Pancreas (tissue), 10 donors: ENCODE measurements around the gene TPCN2. TPM values are rescaled to one million over a fixed set of nuclear protein-coding genes. Genes with fewer than 3 reads are reported as not detected.
A peak's percentile ranks its signal among the peaks of the same experiment; 100 is the strongest.

Source experiments
- ATAC-seq, 4 donors: fragments of 200-7000 bp; cut with Tn5 transposase; one replicate each; pipeline versions ENCODE4 v1.8.0 to v1.9.1; 2020; ENCODE audit warnings: mild to moderate bottlenecking in 4 of 4, moderate library complexity in 4 of 4
- DNase-seq, 6 donors: peaks; one replicate each; pipeline ENCODE4 v3.0.0-alpha.2; 2020
- FAIRE-seq: peaks from 2 replicates; lab custom pipeline; 2012; peaks lifted over from hg19 to GRCh38; lab: Jason Lieb, UNC
- H3K27ac ChIP-seq, 4 donors: fragments of 200-600 bp; sonication (generic); 1 replicate in 3 of 4; 2 replicates in 1 of 4; pipeline versions ENCODE4 v1.5.0 to v1.8.0; 2020
- H3K27me3 ChIP-seq, 4 donors: fragments of 200-600 bp; one replicate each; pipeline ENCODE4 v1.8.0; 2021
- H3K36me3 ChIP-seq, 3 donors: fragments of 200-600 bp; sonication (generic) in 1 of 3; one replicate each; pipeline versions ENCODE4 v1.5.0 to v1.8.0; 2020 to 2021
- H3K4me1 ChIP-seq, 3 donors: fragments of 200-600 bp; one replicate each; pipeline ENCODE4 v1.8.0; 2021
- H3K4me3 ChIP-seq, 4 donors: fragments of 200-600 bp; sonication (generic) in 2 of 4; one replicate each; pipeline versions ENCODE4 v1.5.0 to v1.8.0; 2020 to 2021
- H3K9me3 ChIP-seq, 4 donors: fragments of 200-600 bp; one replicate each; pipeline ENCODE4 v1.8.0; 2021
- CTCF ChIP-seq, 4 donors: fragments of 200-600 bp; sonication (generic) in 3 of 4; IDR thresholded peaks; one replicate each; pipeline versions ENCODE4 v1.5.0 to v1.8.0; 2021; ENCODE audit warnings: antibody characterized with exemption in 4 of 4
- WGBS, 2 donors: extraction: QIAGEN DNeasy Blood & Tissue Kit; methylation state at CpG; one replicate each; pipeline ENCODE4 v1.1.7; 2013; 5-methylcytosine and 5-hydroxymethylcytosine counted together
- intact Hi-C, 3 donors: fragments of 100-400 bp; cut with DNase I; formaldehyde crosslinking; loops; one replicate each; pipeline versions ENCODE4 v1.11.1 to v1.14.2; 2022
- microRNA-seq, 2 donors: library from miRNA; unstranded; fragments of <30 nt; microRNA quantifications; one replicate each; pipeline versions ENCODE4 to v1.1.0, GENCODE V29; 2019 to 2020
- polyA plus RNA-seq, 2 donors: library from polyadenylated mRNA; stranded (reverse); fragments of 200-250 nt; gene quantifications; one replicate each; pipeline ENCODE4 v1.2.3, GENCODE V29; 2013
- total RNA-seq, 6 donors: library from RNA; stranded (reverse); fragmentation: NEBNext Ultra II Directional in 4 of 6; extraction: Animal tissue kit (Norgen Biotek cat#: 25700) in 4 of 6; gene quantifications; one replicate each; pipeline versions ENCODE4 v1.2.1 to v1.2.4, GENCODE V29; 2021 to 2023
- donor health status: healthy with polysubstance abuse.
- donor health status: DM: no; HTN: no; CAD: no; lungs with moderate emphysema.
- donor health status: DM: no; HTN: no; CAD: no.
- donor health status: control.
- donor health status: control.
- donor health status: Bipolar disorder and iron deficiency.
- donor health status: DM: yes; HTN: yes; CAD: no.
- donor health status: DM: no; HTN: no; CAD: no.
- donor health status: DM: no; HTN: no; CAD: no.
- donor health status: DM: yes; HTN: yes; CAD: no.

The TPCN2 gene
- total and polyA plus RNA-seq, 8 donors: 5.6 to 13.5 (median 9.9) TPM

GRCh38 chr11:69183613-69184012 lies 134.9 kb downstream of the TPCN2 start:
- FAIRE-seq (no peak), ATAC-seq (no peak), DNase-seq (peak in 1 of 6 donors; percentile 39)
- H3K27ac ChIP-seq: no peak overlapping the region
- no peak overlapping the region for H3K4me3 ChIP-seq
- intact Hi-C loops: no loop called here
- no peaks in the 10 kb centered on the region for H3K36me3 ChIP-seq
- H3K27me3 ChIP-seq: no peaks in the 10 kb centered on the region
- 81 to 86% methylated on average over 8 of the region's 8 CpGs for WGBS, 2 donors
- TF ChIP-seq CTCF (IDR thresholded peaks at IDR 0.05): no peak
- no peaks in the 10 kb centered on the region for H3K4me1 ChIP-seq
- H3K9me3 ChIP-seq: no peaks in the 10 kb centered on the region

Small RNA genes lying within 50 kb of the gene (microRNA-seq; reads per million reads assigned to microRNA genes)
- gene MIR3164: 0 reads per million in 2 donors

Other genes with a start within 250 kb of the TPCN2 start
- 10 to 100 TPM; 16.9 to 33.7 (median 22.7) TPM for gene CPT1A, start 207.0 kb upstream of the TPCN2 start, total RNA-seq
- gene CPT1A, start 207.0 kb upstream of the TPCN2 start, polyA plus RNA-seq: 10 to 100 TPM in 1 of 2 donors, 1 to 10 TPM in 1; 9.5 to 15.6 TPM
- 10 to 100 TPM; 17.9 to 28.1 (median 23.6) TPM for gene MRPL21, start 145.1 kb upstream of the TPCN2 start, total RNA-seq
- gene MRPL21, start 145.1 kb upstream of the TPCN2 start, polyA plus RNA-seq: 10 to 100 TPM; 38.1 to 42.1 TPM
- 10 to 100 TPM in 3 of 6 donors, 1 to 10 TPM in 3; 8.5 to 13.3 (median 10.7) TPM for gene IGHMBP2, start 145.0 kb upstream of the TPCN2 start, total RNA-seq
- gene IGHMBP2, start 145.0 kb upstream of the TPCN2 start, polyA plus RNA-seq: 10 to 100 TPM; 33.0 to 41.3 TPM
- not detected for gene MRGPRD, start 67.9 kb upstream of the TPCN2 start, total RNA-seq
- gene MRGPRD, start 67.9 kb upstream of the TPCN2 start, polyA plus RNA-seq: not detected
- 1 to 10 TPM in 4 of 6 donors, under 1 TPM in 2; 0.37 to 2.5 (median 1.4) TPM for gene MRGPRF, start 35.7 kb upstream of the TPCN2 start, total RNA-seq
- gene MRGPRF, start 35.7 kb upstream of the TPCN2 start, polyA plus RNA-seq: 1 to 10 TPM; 4.0 to 4.2 TPM
- gene SMIM38, start 107.0 kb downstream of the TPCN2 start, total RNA-seq: 1 to 10 TPM in 3 of 6 donors, under 1 TPM in 3; 0.47 to 6.2 (median 1.2) TPM
- gene SMIM38, start 107.0 kb downstream of the TPCN2 start, polyA plus RNA-seq: 1 to 10 TPM in 1 of 2 donors, under 1 TPM in 1; 0.33 to 1.5 TPM
- gene MYEOV, start 245.2 kb downstream of the TPCN2 start, total RNA-seq: 1 to 10 TPM in 4 of 6 donors, under 1 TPM in 1, not detected in 1; 0.37 to 3.8 (median 3.0) TPM
- gene MYEOV, start 245.2 kb downstream of the TPCN2 start, polyA plus RNA-seq: 1 to 10 TPM; 3.2 to 3.7 TPM